Type B pancreatic cell (in vitro differentiated cells): Measurements from ENCODE around the gene SRCAP. TPM values are rescaled to one million over a fixed set of nuclear protein-coding genes. Genes with fewer than 3 reads are reported as not detected.
A peak's percentile ranks its signal among the peaks of the same experiment; 100 is the strongest.

Source experiments
- DNase-seq: peaks from one replicate; pipeline ENCODE4 v3.0.0; 2021; ENCODE audit warnings: mixed read lengths; ENCODE audit not compliant: unreplicated experiment; ENCODE audit errors: extremely low spot score
- H3K27ac Mint-ChIP-seq: 2 replicates; pipeline ENCODE4 v1.8.0; 2021; ENCODE audit warnings: mild to moderate bottlenecking, mixed read lengths
- H3K27me3 Mint-ChIP-seq: 2 replicates; pipeline ENCODE4 v1.8.0; 2021; ENCODE audit warnings: mixed read lengths
- H3K36me3 Mint-ChIP-seq: 2 replicates; pipeline ENCODE4 v1.8.0; 2021; ENCODE audit warnings: mixed read lengths
- H3K4me1 Mint-ChIP-seq: one replicate; pipeline ENCODE4 v1.8.0; 2021; ENCODE audit warnings: mixed read lengths; ENCODE audit not compliant: unreplicated experiment
- H3K4me3 Mint-ChIP-seq: 2 replicates; pipeline ENCODE4 v1.8.0; 2021; ENCODE audit warnings: mild to moderate bottlenecking, mixed read lengths
- H3K9me3 Mint-ChIP-seq: 2 replicates; pipeline ENCODE4 v1.8.0; 2021; ENCODE audit warnings: mixed read lengths
- total RNA-seq: library from RNA; stranded (reverse); gene quantifications from 2 replicates; pipeline ENCODE4 v1.2.1, GENCODE V29; 2021; ENCODE audit warnings: low replicate concordance
- TF ChIP-seq, protein P1 (sequence below): fragments of 200-600 bp; sonication (generic); conservative IDR thresholded peaks from 2 replicates; pipeline ENCODE4 v1.5.0; 2021; ENCODE audit warnings: antibody characterized with exemption, mild to moderate bottlenecking

Gene SRCAP
- total RNA-seq, 1 donor from 2014 or later, result 73.5 TPM

DNA sequence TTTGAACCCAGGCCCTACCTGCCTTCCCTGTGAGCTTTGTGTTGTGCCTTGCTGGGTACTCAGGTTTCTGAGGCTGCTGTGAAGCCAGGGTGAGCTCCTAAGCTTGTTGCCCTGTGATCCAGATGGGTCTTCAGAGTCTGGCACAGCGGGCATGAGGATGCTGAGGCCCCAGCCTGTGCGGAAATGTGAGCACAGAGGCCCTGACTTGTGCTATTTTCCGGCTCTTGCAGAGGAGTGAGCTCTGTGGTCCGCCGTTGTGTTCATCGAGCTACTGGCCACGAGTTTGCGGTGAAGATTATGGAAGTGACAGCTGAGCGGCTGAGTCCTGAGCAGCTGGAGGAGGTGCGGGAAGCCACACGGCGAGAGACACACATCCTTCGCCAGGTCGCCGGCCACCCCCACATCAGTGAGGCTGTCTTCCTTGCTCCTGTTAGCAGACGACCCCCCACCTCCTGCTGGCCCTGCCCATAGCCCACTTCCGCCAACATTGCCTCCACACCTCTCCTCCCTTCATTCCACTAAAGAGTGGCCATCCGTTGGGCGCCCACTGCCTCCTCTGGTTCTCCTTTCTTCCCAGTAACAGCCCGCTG, 52.0 kb downstream of the SRCAP start:
- Mint-ChIP-seq H3K4me3 (peak overlapping the region; percentile 94), H3K4me1 (no peaks in the 10 kb centered on the region), H3K27ac (peak overlapping the region; percentile 53), H3K36me3 (peaks cover 8% of the 10 kb centered on the region), H3K9me3 (no peaks in the 10 kb centered on the region), H3K27me3 (no peaks in the 10 kb centered on the region)
- TF ChIP-seq, protein P1, sequence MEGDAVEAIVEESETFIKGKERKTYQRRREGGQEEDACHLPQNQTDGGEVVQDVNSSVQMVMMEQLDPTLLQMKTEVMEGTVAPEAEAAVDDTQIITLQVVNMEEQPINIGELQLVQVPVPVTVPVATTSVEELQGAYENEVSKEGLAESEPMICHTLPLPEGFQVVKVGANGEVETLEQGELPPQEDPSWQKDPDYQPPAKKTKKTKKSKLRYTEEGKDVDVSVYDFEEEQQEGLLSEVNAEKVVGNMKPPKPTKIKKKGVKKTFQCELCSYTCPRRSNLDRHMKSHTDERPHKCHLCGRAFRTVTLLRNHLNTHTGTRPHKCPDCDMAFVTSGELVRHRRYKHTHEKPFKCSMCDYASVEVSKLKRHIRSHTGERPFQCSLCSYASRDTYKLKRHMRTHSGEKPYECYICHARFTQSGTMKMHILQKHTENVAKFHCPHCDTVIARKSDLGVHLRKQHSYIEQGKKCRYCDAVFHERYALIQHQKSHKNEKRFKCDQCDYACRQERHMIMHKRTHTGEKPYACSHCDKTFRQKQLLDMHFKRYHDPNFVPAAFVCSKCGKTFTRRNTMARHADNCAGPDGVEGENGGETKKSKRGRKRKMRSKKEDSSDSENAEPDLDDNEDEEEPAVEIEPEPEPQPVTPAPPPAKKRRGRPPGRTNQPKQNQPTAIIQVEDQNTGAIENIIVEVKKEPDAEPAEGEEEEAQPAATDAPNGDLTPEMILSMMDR, result no peak
- DNase-seq, result no peak

DNA sequence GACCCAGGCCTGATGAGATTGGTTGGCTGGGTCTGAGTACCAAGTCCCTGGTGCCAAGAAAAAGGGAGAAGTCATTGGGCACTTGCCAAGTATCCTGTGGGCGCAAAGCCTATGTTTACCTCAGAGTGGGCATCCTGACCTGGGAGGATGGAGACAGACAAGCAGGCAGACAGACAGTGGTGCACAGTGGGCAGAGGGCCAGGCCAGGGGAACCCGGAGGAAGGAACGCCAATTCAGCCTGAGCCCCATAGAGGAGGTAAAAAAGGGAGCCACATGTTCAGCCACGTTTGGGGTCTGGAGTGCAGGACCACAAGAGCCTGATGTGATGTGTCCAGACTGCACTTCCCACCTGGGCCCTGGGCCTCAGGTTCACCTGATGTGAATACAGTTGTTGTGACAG, 54.6 kb downstream of the SRCAP start:
- TF ChIP-seq, protein P1, result no peak
- H3K9me3 Mint-ChIP-seq, result no peaks in the 10 kb centered on the region
- no peaks in the 10 kb centered on the region for H3K4me1 Mint-ChIP-seq
- H3K36me3 Mint-ChIP-seq, result peaks cover 8% of the 10 kb centered on the region
- no peak overlapping the region for H3K27ac Mint-ChIP-seq
- no peaks in the 10 kb centered on the region for H3K27me3 Mint-ChIP-seq
- DNase-seq, result no peak
- no peak overlapping the region for H3K4me3 Mint-ChIP-seq

DNA sequence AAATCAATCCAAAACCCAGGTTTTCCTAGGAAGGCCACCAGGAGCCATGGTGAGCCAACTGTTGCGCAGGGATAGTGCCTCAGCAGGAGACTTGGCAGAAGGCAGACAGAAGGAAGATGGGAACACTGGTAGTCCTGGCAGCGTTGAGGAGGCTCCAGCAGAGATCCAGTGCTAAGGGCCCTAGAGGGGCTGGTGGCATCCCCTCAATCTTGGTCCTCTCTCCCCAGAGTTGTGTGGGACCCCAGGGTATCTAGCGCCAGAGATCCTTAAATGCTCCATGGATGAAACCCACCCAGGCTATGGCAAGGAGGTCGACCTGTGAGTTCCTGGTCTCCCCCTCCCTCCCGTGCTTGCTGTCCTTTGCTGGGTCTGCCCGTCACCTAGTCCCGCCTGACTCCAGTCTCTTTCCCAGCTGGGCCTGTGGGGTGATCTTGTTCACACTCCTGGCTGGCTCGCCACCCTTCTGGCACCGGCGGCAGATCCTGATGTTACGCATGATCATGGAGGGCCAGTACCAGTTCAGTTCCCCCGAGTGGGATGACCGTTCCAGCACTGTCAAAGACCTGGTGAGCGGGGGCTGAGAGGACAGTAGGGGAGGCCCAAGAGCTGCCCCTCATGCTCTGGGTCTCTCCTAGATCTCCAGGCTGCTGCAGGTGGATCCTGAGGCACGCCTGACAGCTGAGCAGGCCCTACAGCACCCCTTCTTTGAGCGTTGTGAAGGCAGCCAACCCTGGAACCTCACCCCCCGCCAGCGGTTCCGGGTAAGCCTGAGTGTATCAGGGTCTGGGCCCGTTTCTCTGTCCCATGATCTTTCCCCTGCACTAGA, 57.2 kb downstream of the SRCAP start:
- H3K4me3 Mint-ChIP-seq, result no peak overlapping the region
- no peak overlapping the region for H3K27ac Mint-ChIP-seq
- TF ChIP-seq, protein P1, result no peak
- DNase-seq, result no peak
- H3K4me1 Mint-ChIP-seq, result peaks cover 8% of the 10 kb centered on the region
- peaks cover 8% of the 10 kb centered on the region for H3K36me3 Mint-ChIP-seq
- no peaks in the 10 kb centered on the region for H3K9me3 Mint-ChIP-seq
- no peaks in the 10 kb centered on the region for H3K27me3 Mint-ChIP-seq

DNA sequence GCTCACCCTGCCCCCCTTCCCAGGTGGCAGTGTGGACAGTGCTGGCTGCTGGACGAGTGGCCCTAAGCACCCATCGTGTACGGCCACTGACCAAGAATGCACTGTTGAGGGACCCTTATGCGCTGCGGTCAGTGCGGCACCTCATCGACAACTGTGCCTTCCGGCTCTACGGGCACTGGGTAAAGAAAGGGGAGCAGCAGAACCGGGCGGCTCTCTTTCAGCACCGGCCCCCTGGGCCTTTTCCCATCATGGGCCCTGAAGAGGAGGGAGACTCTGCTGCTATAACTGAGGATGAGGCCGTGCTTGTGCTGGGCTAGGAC, 57.8 kb downstream of the SRCAP start:
- H3K27ac Mint-ChIP-seq, result no peak overlapping the region
- H3K4me3 Mint-ChIP-seq, result no peak overlapping the region
- H3K27me3 Mint-ChIP-seq, result no peaks in the 10 kb centered on the region
- H3K9me3 Mint-ChIP-seq, result no peaks in the 10 kb centered on the region
- H3K36me3 Mint-ChIP-seq, result peaks cover 3% of the 10 kb centered on the region
- TF ChIP-seq, protein P1, result no peak
- DNase-seq, result no peak
- H3K4me1 Mint-ChIP-seq, result peaks cover 8% of the 10 kb centered on the region

DNA sequence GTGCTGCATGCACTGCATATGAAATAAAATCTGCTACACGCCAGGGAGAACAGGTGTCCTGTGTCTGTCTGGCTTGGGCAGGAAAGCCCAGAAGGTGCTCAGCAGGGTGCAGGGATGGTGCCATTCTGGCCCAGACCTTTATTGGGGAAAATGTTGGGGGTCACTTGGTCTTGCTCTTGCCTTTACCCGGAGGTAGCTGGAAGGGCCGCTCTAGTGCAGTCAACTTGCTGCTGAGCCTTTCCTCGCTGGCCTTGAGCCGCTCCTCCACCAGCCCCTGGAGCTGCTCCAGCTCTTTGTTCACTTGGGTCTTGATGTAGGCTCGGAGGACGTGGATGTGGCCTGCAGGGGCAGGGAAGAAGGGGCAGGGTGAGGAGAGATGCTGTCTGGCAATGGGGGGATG, 58.3 kb downstream of the SRCAP start:
- Mint-ChIP-seq H3K27ac (no peak overlapping the region), H3K4me1 (peaks cover 8% of the 10 kb centered on the region), H3K4me3 (no peak overlapping the region), H3K27me3 (no peaks in the 10 kb centered on the region), H3K9me3 (no peaks in the 10 kb centered on the region), H3K36me3 (peaks cover 3% of the 10 kb centered on the region)
- no peak for DNase-seq
- TF ChIP-seq, protein P1, result no peak
